ENCODE data around the gene SCYGR7.

- TF ChIP-seq REST (IDR thresholded peaks at IDR 0.05; ENCODE audit: borderline replicate concordance) (no peak), CTCF (IDR thresholded peaks at IDR 0.05; ENCODE audit: poor library complexity, severe bottlenecking) (no peak), EP300 (conservative IDR thresholded peaks at IDR 0.05; ENCODE audit: poor library complexity, severe bottlenecking) (no peak), POLR2AphosphoS5 (IDR thresholded peaks at IDR 0.05) (no peak), RAD21 (conservative IDR thresholded peaks at IDR 0.05) (no peak), SMC3 (conservative IDR thresholded peaks at IDR 0.05; ENCODE audit: poor library complexity) (no peak), EZH2 (IDR thresholded peaks at IDR 0.05; ENCODE audit: borderline replicate concordance, insufficient read depth, low read length, poor library complexity, severe bottlenecking) (no peak), TAF1 (IDR thresholded peaks at IDR 0.05; ENCODE audit: low read depth) (no peak), MXI1 (conservative IDR thresholded peaks at IDR 0.05; ENCODE audit: poor library complexity, severe bottlenecking) (no peak)
These were observed 43.9 kb upstream of the SCYGR7 start for GRCh38 chr2:227684258-227684657.

Data from neural cell (in vitro differentiated cells).